NCI-H2107 treated with DMSO at 0.1 percent for 48 hours (cell line): Measurements from ENCODE around the gene PDXP.
"Not testable (repeated sequence)": the region's sequence is repeated elsewhere in the genome, so short reads cannot be mapped to it uniquely, and the experiment has no call there.

Source experiments
- DNase-seq: peaks from one replicate; lab custom pipeline; 2025; ENCODE audit not compliant: unreplicated experiment; lab: John Stamatoyannopoulos, UW

Gene PDXP

GRCh38 chr22:37672920-37673455 lies 14.5 kb downstream of the PDXP start:
- no peak for DNase-seq

GRCh38 chr22:37674248-37674647 lies 15.7 kb downstream of the PDXP start:
- DNase-seq, result no peak

- no peak for DNase-seq
Measured at GRCh38 chr22:37674951-37675929, 16.7 kb downstream of the PDXP start, which contains the start of gene LGALS1. Gene LGALS1, plus strand, starts transcription at chr22:37675636. Its CDS starts 67 bp downstream, at chr22:37675703.

GRCh38 chr22:37675930-37676735 lies 17.6 kb downstream of the PDXP start:
- no peak for DNase-seq

GRCh38 chr22:37676736-37677492 lies 18.4 kb downstream of the PDXP start:
- DNase-seq, result no peak

- no peak for DNase-seq
Measured at GRCh38 chr22:37677493-37677974, 19.0 kb downstream of the PDXP start.

GRCh38 chr22:37678372-37678771 lies 19.8 kb downstream of the PDXP start:
- no peak for DNase-seq

- no peak for DNase-seq
Measured at GRCh38 chr22:37679670-37680069, 21.1 kb downstream of the PDXP start.

- no peak for DNase-seq
Measured at GRCh38 chr22:37680191-37680851, 21.8 kb downstream of the PDXP start.

GRCh38 chr22:37681001-37681424 lies 22.5 kb downstream of the PDXP start:
- DNase-seq, result no peak

- no peak for DNase-seq
Measured at GRCh38 chr22:37681556-37682049, 23.1 kb downstream of the PDXP start.

GRCh38 chr22:37684803-37685615 lies 26.5 kb downstream of the PDXP start:
- no peak for DNase-seq

GRCh38 chr22:37686002-37686982 lies 27.8 kb downstream of the PDXP start, which contains the start of gene NOL12:
Gene NOL12, plus strand, starts transcription at chr22:37686343. Its CDS starts 50 bp downstream, at chr22:37686393.
- DNase-seq, result peak; percentile 27

GRCh38 chr22:37690407-37690806 lies 31.9 kb downstream of the PDXP start:
- DNase-seq, result no peak

- DNase-seq, result no peak
Measured at GRCh38 chr22:37690901-37691504, 32.5 kb downstream of the PDXP start.

- DNase-seq, result no peak
Measured at GRCh38 chr22:37692627-37693285, 34.2 kb downstream of the PDXP start.

GRCh38 chr22:37694131-37694530 lies 35.6 kb downstream of the PDXP start:
- not testable (repeated sequence) for DNase-seq
